Bronchial epithelial cell (primary cell): ENCODE results near the gene MGMT. TPM values are rescaled to one million over a fixed set of nuclear protein-coding genes. Genes with fewer than 3 reads are reported as not detected.
A peak's percentile ranks its signal among the peaks of the same experiment; 100 is the strongest.

ENCODE experiments used
- DNase-seq: peaks from one replicate; pipeline ENCODE4 v3.0.0-alpha.2; 2010; ENCODE audit warnings: low read depth
- FAIRE-seq: peaks from 2 replicates; lab custom pipeline; 2011; peaks lifted over from hg19 to GRCh38; lab: Jason Lieb, UNC
- H3K27me3 ChIP-seq: 2 replicates; pipeline ENCODE4 v1.5.1; 2011; ENCODE audit warnings: low read length; ENCODE audit not compliant: control insufficient read depth, insufficient read depth
- H3K36me3 ChIP-seq: 2 replicates; pipeline ENCODE4 v1.5.1; 2011; ENCODE audit warnings: low read length; ENCODE audit not compliant: control insufficient read depth, insufficient read depth
- H3K4me3 ChIP-seq: 2 replicates; pipeline ENCODE4 v1.5.1; 2011; ENCODE audit warnings: mild to moderate bottlenecking, low read depth, low read length, control low read depth
- total RNA-seq: library from RNA; depleted of rRNA; stranded (reverse); fragments of >200 nt; gene quantifications from 2 replicates; pipeline ENCODE4 v1.2.1, GENCODE V29; 2014
- TF ChIP-seq, protein P1 (sequence below): IDR thresholded peaks from 2 replicates; pipeline ENCODE4 v1.5.1; 2011; ENCODE audit warnings: mild to moderate bottlenecking, moderate library complexity, low read length, control low read depth, inconsistent platforms; ENCODE audit not compliant: insufficient read depth, severe bottlenecking

Gene MGMT
- total RNA-seq, 1 donor from 2014 or later = 19.7 TPM

DNA sequence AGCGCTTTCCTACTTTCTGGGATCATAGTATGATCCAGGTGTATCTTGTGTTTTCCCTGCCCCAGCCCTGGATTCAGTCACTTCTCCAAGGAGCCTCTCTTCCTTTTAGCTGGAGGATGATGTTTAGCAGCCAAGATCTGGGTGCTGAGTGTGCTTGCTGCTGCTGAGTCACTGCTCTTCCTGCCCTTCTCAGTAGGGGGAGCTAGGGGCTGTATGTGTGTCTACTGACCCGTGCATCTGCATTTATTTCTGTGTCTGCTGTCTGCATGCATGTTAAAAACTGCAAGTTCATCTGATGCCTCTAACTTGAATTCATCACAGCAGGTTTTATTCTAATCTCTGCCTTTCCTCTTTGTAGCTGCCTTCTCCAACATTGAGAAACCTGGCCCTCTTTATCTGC is 31.6 kb downstream of the MGMT start:
- Histone ChIP-seq H3K27me3 (no peaks in the 10 kb centered on the region), H3K4me3 (no peak overlapping the region), H3K36me3 (no peaks in the 10 kb centered on the region)
- TF ChIP-seq, protein P1, sequence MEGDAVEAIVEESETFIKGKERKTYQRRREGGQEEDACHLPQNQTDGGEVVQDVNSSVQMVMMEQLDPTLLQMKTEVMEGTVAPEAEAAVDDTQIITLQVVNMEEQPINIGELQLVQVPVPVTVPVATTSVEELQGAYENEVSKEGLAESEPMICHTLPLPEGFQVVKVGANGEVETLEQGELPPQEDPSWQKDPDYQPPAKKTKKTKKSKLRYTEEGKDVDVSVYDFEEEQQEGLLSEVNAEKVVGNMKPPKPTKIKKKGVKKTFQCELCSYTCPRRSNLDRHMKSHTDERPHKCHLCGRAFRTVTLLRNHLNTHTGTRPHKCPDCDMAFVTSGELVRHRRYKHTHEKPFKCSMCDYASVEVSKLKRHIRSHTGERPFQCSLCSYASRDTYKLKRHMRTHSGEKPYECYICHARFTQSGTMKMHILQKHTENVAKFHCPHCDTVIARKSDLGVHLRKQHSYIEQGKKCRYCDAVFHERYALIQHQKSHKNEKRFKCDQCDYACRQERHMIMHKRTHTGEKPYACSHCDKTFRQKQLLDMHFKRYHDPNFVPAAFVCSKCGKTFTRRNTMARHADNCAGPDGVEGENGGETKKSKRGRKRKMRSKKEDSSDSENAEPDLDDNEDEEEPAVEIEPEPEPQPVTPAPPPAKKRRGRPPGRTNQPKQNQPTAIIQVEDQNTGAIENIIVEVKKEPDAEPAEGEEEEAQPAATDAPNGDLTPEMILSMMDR = peak; percentile 4
- DNase-seq (no peak), FAIRE-seq (no peak)

- FAIRE-seq = no peak
- DNase-seq = peak; percentile 83
- TF ChIP-seq, protein P1 = no peak
- no peaks in the 10 kb centered on the region for H3K27me3 ChIP-seq
- H3K36me3 ChIP-seq = no peaks in the 10 kb centered on the region
- no peak overlapping the region for H3K4me3 ChIP-seq
Observed at GRCh38 chr10:129500617-129501339, 33.7 kb downstream of the MGMT start.

DNA sequence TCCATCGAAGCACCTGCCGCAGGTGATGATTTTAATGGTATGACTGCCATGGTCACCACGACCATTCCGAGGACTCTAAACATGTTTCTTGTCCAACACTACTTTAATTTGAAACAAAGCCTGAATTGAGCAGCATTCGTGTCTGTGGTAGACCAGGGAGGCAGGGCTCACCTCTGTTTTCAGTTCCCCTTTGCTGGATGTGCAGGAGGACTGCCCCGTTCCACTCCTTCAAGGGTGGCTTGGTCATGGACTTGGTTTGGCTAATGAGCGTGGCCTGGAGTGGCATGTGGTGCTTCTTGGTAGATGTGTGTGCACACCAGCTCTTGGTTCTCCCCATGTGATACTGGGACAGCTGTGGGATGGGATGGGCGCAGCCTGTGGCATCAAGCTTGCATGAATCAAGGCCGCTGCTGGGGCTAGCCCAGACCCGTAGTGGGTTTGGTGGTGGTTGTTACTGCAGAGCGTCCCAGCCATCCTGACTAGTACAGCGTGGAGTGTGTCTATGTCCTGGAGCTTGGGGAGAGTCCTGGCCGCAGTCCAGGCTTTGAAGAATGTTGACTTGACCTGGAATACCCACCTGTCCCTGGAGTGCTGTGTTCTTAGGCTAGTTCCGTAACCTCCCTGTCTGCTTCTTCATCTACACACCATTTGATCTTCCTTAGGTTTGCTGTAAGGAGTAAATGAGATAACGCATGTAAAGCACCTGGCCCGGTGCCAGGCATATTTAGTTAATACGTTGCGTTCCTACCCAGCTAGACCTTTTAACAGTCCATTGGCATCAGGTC is 34.8 kb downstream of the MGMT start:
- no peaks in the 10 kb centered on the region for H3K27me3 ChIP-seq
- TF ChIP-seq, protein P1 = no peak
- H3K4me3 ChIP-seq = no peak overlapping the region
- H3K36me3 ChIP-seq = no peaks in the 10 kb centered on the region
- FAIRE-seq = no peak
- peak; percentile 75 for DNase-seq

DNA sequence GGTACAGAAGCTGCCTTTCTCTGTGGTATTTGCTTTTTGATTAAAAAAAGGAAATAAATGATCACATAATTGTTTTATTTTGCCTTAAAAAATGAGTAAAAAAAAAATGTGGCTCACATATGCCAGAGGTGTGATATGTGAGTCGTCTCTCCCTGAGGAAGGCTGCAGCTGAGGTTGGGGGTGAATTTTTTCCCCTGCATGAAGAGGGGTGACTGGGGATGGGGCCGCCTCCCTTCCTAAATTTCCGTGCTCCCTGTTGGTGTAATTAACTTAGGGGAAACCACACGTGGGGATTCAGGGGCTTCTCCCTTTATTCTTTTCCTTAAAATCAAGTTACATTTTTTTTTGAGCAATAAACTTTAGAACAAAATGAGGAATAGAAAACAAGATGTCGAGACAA is 35.4 kb downstream of the MGMT start:
- FAIRE-seq (no peak), DNase-seq (no peak)
- no peak overlapping the region for H3K4me3 ChIP-seq
- H3K36me3 ChIP-seq = no peaks in the 10 kb centered on the region
- TF ChIP-seq, protein P1 = no peak
- no peaks in the 10 kb centered on the region for H3K27me3 ChIP-seq

DNA sequence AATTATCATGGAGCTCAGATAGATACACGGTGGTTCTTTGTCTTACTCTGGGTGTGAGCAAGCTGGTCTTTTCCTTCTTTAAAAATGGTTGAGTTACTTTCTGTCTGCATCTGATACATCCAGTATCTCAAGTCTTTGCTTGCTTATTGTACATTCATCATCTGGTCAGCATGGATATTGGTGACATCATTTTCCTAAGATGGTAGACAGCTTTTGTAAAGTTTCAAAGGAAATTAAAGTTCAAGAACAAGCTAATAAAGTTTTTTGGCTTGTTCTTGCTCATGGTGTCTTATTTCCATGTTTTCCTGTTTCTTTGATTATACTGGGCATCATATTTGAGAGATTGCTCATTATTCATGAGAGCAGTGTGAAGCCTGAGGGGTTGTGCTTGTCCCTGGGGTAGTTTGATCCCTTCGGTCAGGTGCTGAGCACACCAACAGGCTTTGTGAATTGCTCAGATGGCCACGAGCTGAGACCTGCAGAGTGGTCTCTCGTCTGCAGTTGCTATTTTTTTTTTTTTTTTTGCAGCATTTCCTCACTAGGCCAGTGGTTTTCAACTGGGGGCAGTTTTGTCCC is 38.5 kb downstream of the MGMT start:
- TF ChIP-seq, protein P1 = no peak
- peak; percentile 92 for DNase-seq
- no peak for FAIRE-seq

More for the DNA sequence above, 38.5 kb downstream of the MGMT start:
- H3K27me3 ChIP-seq = no peaks in the 10 kb centered on the region
- no peak overlapping the region for H3K4me3 ChIP-seq
- H3K36me3 ChIP-seq = no peaks in the 10 kb centered on the region
